ENCODE results near the gene GPC5.

GPC5 gene

GRCh38 chr13:92452840-92453239 lies 1054.4 kb downstream of the GPC5 start (continued):
- no peak for TF ChIP-seq ZNF280C (tag by site-specific recombination; IDR thresholded peaks at IDR 0.05)
- TF ChIP-seq, protein P1, sequence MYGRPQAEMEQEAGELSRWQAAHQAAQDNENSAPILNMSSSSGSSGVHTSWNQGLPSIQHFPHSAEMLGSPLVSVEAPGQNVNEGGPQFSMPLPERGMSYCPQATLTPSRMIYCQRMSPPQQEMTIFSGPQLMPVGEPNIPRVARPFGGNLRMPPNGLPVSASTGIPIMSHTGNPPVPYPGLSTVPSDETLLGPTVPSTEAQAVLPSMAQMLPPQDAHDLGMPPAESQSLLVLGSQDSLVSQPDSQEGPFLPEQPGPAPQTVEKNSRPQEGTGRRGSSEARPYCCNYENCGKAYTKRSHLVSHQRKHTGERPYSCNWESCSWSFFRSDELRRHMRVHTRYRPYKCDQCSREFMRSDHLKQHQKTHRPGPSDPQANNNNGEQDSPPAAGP (tag by site-specific recombination; IDR thresholded peaks at IDR 0.05), result no peak

GRCh38 chr13:92459306-92459705 lies 1060.9 kb downstream of the GPC5 start:
- no peak for TF ChIP-seq ZNF433 (tag by site-specific recombination; IDR thresholded peaks at IDR 0.05; ENCODE audit: low read depth)
- TF ChIP-seq GLIS1 (tag by site-specific recombination; IDR thresholded peaks at IDR 0.05), result no peak
- no peaks in the 10 kb centered on the region for H3K36me3 ChIP-seq (ENCODE audit: control insufficient read depth in 2 of 2, insufficient read depth in 1 of 2, low read length in 2 of 2)
- ChIA-PET POLR2A (no interaction called here), CTCF (no interaction called here)
- no peaks in the 10 kb centered on the region for H3K9me3 ChIP-seq (ENCODE audit: control insufficient read depth, insufficient read depth, low read depth, low read length)
- no peaks in the 10 kb centered on the region for H3K4me1 ChIP-seq (ENCODE audit: control insufficient read depth, insufficient read depth, low read length)
- H3K4me3 ChIP-seq (ENCODE audit: low read depth, low read length), result no peak overlapping the region
- H3K27ac ChIP-seq (ENCODE audit: extremely low read depth, low read depth, low read length), result no peak overlapping the region

DNA sequence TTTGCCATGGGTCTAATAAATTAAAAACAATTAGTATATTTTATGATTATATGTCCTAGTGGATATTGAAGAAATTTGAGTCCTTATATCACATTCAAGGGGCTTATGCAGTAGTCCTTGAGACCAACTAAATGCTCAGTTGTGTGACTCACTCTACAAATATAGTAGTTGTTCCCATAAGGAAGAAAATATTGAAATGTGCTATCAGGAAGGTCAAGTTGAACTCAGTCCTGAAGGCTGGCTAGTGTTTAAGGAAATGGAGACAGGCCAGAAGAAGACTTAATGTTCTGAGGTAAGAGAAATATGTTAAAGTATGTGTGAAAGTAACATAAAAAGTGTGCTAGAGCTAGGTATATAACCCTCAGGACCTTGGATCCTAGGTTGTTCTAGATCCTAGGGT lies 1062.1 kb downstream of the GPC5 start:
- H3K27ac ChIP-seq (ENCODE audit: extremely low read depth, low read depth, low read length), result no peak overlapping the region
- no peak for TF ChIP-seq ZNF514 (tag by site-specific recombination; IDR thresholded peaks at IDR 0.05)
- no peak for TF ChIP-seq ZNF513 (tag by site-specific recombination; IDR thresholded peaks at IDR 0.05)
- TF ChIP-seq ZNF404 (tag by site-specific recombination; IDR thresholded peaks at IDR 0.05), result no peak
- no peak for TF ChIP-seq ZBTB8A (tag by site-specific recombination; IDR thresholded peaks at IDR 0.05)
- TF ChIP-seq ZNF155 (tag by site-specific recombination; IDR thresholded peaks at IDR 0.05), result no peak
- TF ChIP-seq, protein P2, sequence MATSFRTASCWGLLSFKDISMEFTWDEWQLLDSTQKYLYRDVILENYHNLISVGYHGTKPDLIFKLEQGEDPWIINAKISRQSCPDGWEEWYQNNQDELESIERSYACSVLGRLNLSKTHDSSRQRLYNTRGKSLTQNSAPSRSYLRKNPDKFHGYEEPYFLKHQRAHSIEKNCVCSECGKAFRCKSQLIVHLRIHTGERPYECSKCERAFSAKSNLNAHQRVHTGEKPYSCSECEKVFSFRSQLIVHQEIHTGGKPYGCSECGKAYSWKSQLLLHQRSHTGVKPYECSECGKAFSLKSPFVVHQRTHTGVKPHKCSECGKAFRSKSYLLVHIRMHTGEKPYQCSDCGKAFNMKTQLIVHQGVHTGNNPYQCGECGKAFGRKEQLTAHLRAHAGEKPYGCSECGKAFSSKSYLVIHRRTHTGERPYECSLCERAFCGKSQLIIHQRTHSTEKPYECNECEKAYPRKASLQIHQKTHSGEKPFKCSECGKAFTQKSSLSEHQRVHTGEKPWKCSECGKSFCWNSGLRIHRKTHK (tag by site-specific recombination; IDR thresholded peaks at IDR 0.05), result no peak
- TF ChIP-seq RBAK (tag by site-specific recombination; IDR thresholded peaks at IDR 0.05), result no peak
- TF ChIP-seq ZNF19 (tag by site-specific recombination; IDR thresholded peaks at IDR 0.05; ENCODE audit: low read depth), result no peak
- no peak for TF ChIP-seq ZNF473 (tag by site-specific recombination; IDR thresholded peaks at IDR 0.05)
- TF ChIP-seq ZNF169 (tag by site-specific recombination; IDR thresholded peaks at IDR 0.05), result no peak
- TF ChIP-seq ZXDB (tag by site-specific recombination; IDR thresholded peaks at IDR 0.05), result no peak
- TF ChIP-seq ZNF792 (tag by site-specific recombination; IDR thresholded peaks at IDR 0.05), result no peak
- TF ChIP-seq ZNF174 (tag by site-specific recombination; IDR thresholded peaks at IDR 0.05), result no peak
- TF ChIP-seq ZBTB1 (tag by site-specific recombination; IDR thresholded peaks at IDR 0.05), result no peak
- no peak for TF ChIP-seq ZNF146 (tag by site-specific recombination; IDR thresholded peaks at IDR 0.05)
- TF ChIP-seq ZNF114 (tag by site-specific recombination; IDR thresholded peaks at IDR 0.05), result no peak
- TF ChIP-seq, protein P3, sequence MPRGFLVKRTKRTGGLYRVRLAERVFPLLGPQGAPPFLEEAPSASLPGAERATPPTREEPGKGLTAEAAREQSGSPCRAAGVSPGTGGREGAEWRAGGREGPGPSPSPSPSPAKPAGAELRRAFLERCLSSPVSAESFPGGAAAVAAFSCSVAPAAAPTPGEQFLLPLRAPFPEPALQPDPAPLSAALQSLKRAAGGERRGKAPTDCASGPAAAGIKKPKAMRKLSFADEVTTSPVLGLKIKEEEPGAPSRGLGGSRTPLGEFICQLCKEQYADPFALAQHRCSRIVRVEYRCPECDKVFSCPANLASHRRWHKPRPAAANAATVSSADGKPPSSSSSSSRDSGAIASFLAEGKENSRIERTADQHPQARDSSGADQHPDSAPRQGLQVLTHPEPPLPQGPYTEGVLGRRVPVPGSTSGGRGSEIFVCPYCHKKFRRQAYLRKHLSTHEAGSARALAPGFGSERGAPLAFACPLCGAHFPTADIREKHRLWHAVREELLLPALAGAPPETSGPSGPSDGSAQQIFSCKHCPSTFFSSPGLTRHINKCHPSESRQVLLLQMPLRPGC (tag by site-specific recombination; IDR thresholded peaks at IDR 0.05), result no peak
- H3K9me3 ChIP-seq (ENCODE audit: control insufficient read depth, insufficient read depth, low read depth, low read length), result no peaks in the 10 kb centered on the region
- H3K36me3 ChIP-seq (ENCODE audit: control insufficient read depth in 2 of 2, insufficient read depth in 1 of 2, low read length in 2 of 2), result no peaks in the 10 kb centered on the region
- ChIA-PET CTCF (no interaction called here), POLR2A (no interaction called here)
- no peaks in the 10 kb centered on the region for H3K4me1 ChIP-seq (ENCODE audit: control insufficient read depth, insufficient read depth, low read length)
- H3K4me3 ChIP-seq (ENCODE audit: low read depth, low read length), result no peak overlapping the region

Measured in HEK293 (cell line).